Loucy (cell line): ENCODE measurements around the gene NTSR2.

Source experiments
- H2AFZ ChIP-seq: fragments of 200-600 bp; sonication (generic); 2 replicates; pipeline ENCODE4 v1.6.0; 2016; ENCODE audit warnings: antibody characterized with exemption, mild to moderate bottlenecking, low read length, moderate library complexity
- H3F3A ChIP-seq: fragments of 200-600 bp; 2 replicates; pipeline ENCODE4 v1.6.0; 2016; ENCODE audit warnings: antibody characterized with exemption, low read depth, mild to moderate bottlenecking
- H3K27me3 ChIP-seq: fragments of 200-600 bp; sonication (generic); 2 replicates; pipeline ENCODE4 v1.6.1; 2014; ENCODE audit warnings: low read length, mild to moderate bottlenecking; ENCODE audit not compliant: insufficient read depth, poor library complexity, severe bottlenecking
- H3K36me3 ChIP-seq: fragments of 200-600 bp; sonication (generic); 2 replicates; pipeline ENCODE4 v1.6.1; 2016; ENCODE audit warnings: low read length; ENCODE audit not compliant: insufficient read depth
- H3K4me1 ChIP-seq: fragments of 200-600 bp; sonication (generic); 2 replicates; pipeline ENCODE4 v1.5.1; 2014; ENCODE audit warnings: low read length, mild to moderate bottlenecking; ENCODE audit not compliant: insufficient read depth, poor library complexity, severe bottlenecking
- H3K4me2 ChIP-seq: fragments of 200-600 bp; sonication (generic); 2 replicates; pipeline ENCODE4 v1.6.0; 2014; ENCODE audit warnings: antibody characterized with exemption, low read length, low read depth, mild to moderate bottlenecking; ENCODE audit not compliant: poor library complexity, severe bottlenecking
- H3K4me3 ChIP-seq: fragments of 200-600 bp; sonication (generic); 2 replicates; pipeline ENCODE4 v1.5.1; 2014; ENCODE audit warnings: low read length, mild to moderate bottlenecking, mixed read lengths; ENCODE audit not compliant: poor library complexity, severe bottlenecking
- H3K79me2 ChIP-seq: fragments of 200-600 bp; sonication (generic); 2 replicates; pipeline ENCODE4 v1.6.1; 2014; ENCODE audit warnings: low read length; ENCODE audit not compliant: insufficient read depth
- H3K9ac ChIP-seq: fragments of 200-600 bp; sonication (generic); 2 replicates; pipeline ENCODE4 v1.6.0; 2014; ENCODE audit warnings: mild to moderate bottlenecking, low read depth, low read length, moderate library complexity; ENCODE audit not compliant: poor library complexity, severe bottlenecking
- H3K9me2 ChIP-seq: fragments of 200-600 bp; sonication (generic); replicated peaks from 2 replicates; pipeline ENCODE4 v1.6.1; 2016; ENCODE audit warnings: low read depth, low read length, mixed read lengths
- H3K9me3 ChIP-seq: fragments of 200-600 bp; sonication (generic); 2 replicates; pipeline ENCODE4 v1.6.1; 2014; ENCODE audit warnings: mild to moderate bottlenecking, antibody characterized with exemption, low read length, low read depth; ENCODE audit not compliant: insufficient read depth
- H4K20me1 ChIP-seq: fragments of 200-600 bp; sonication (generic); 2 replicates; pipeline ENCODE4 v1.6.0; 2014; ENCODE audit warnings: antibody characterized with exemption, low read length, mild to moderate bottlenecking; ENCODE audit not compliant: insufficient read depth, poor library complexity, severe bottlenecking
- CTCF ChIP-seq: fragments of 200-600 bp; sonication (generic); conservative IDR thresholded peaks from 2 replicates; pipeline ENCODE4 v1.5.1; 2014; ENCODE audit warnings: mild to moderate bottlenecking, antibody characterized with exemption, low read length
- EZH2phosphoT487 ChIP-seq: fragments of 200-600 bp; IDR thresholded peaks from 2 replicates; pipeline ENCODE4 v1.6.1; 2018; ENCODE audit warnings: antibody characterized with exemption, mild to moderate bottlenecking, moderate library complexity, borderline replicate concordance

NTSR2 gene

DNA sequence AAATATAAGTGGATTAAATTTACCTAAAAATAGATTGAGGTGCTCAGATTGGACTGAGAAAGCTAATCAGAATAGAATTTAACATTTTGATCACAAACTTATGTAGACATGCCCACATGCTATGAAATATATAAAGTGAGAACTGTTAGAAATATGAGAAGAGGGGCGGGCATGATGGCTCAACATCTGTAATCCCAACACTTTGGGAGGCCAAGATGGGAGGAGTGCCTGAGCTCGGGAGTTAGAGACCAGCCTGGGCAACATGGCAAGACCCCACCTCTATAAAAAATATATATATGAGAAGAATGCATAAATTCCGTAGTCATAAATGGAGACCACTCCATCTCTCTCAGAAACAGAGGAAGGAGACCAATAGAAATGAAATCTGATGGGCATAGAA lies 25.7 kb downstream of the NTSR2 start:
- H3K9me2 ChIP-seq = no peaks in the 10 kb centered on the region
- H2AFZ ChIP-seq = no peak overlapping the region
- H3K4me1 ChIP-seq = no peaks in the 10 kb centered on the region
- H3F3A ChIP-seq = no peaks in the 10 kb centered on the region
- H3K4me3 ChIP-seq = no peak overlapping the region
- H3K9ac ChIP-seq = no peak overlapping the region
- H3K27me3 ChIP-seq = no peaks in the 10 kb centered on the region
- H4K20me1 ChIP-seq = no peaks in the 10 kb centered on the region
- no peaks in the 10 kb centered on the region for H3K9me3 ChIP-seq
- TF ChIP-seq EZH2phosphoT487 (no peak), CTCF (no peak)
- H3K79me2 ChIP-seq = no peaks in the 10 kb centered on the region
- H3K4me2 ChIP-seq = no peak overlapping the region
- no peaks in the 10 kb centered on the region for H3K36me3 ChIP-seq

DNA sequence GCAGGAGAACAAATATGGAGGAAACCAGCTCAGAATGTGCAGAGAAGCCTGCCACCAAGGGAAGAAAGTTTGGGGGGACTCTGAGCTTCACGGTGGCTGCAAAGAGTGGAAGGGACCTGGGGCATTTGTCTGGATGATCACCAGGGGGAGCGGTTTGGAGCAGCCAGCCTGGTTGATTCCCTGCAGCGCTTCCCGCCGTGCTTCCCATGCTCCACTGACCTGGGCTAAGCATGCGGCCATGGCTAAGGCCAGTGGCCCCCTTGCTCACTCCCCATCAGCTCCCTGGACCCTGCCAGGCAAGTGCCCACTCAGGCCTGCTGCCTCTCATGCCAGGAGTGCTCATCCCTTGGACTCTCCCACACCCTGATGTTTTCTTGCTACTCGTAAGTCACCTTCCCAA lies 27.0 kb downstream of the NTSR2 start:
- H3K79me2 ChIP-seq = no peaks in the 10 kb centered on the region
- H3K9ac ChIP-seq = no peak overlapping the region
- H3K4me3 ChIP-seq = no peak overlapping the region
- H3K27me3 ChIP-seq = no peaks in the 10 kb centered on the region
- H3K36me3 ChIP-seq = no peaks in the 10 kb centered on the region
- no peak for TF ChIP-seq EZH2phosphoT487
- TF ChIP-seq CTCF = 0 out of 2 replicates have a peak, but pooled peaks have one; percentile 14
- H3K9me3 ChIP-seq = no peaks in the 10 kb centered on the region
- H4K20me1 ChIP-seq = no peaks in the 10 kb centered on the region
- H3F3A ChIP-seq = no peaks in the 10 kb centered on the region
- no peaks in the 10 kb centered on the region for H3K9me2 ChIP-seq
- no peak overlapping the region for H2AFZ ChIP-seq
- no peaks in the 10 kb centered on the region for H3K4me1 ChIP-seq
- no peak overlapping the region for H3K4me2 ChIP-seq

GRCh38 chr2:11640132-11640531 lies 29.9 kb downstream of the NTSR2 start:
- Histone ChIP-seq H3K4me1 (no peaks in the 10 kb centered on the region), H3K4me3 (no peak overlapping the region), H3K79me2 (no peaks in the 10 kb centered on the region), H4K20me1 (no peaks in the 10 kb centered on the region), H3F3A (no peaks in the 10 kb centered on the region), H3K9me3 (no peaks in the 10 kb centered on the region), H3K27me3 (no peaks in the 10 kb centered on the region), H3K9ac (no peak overlapping the region), H3K9me2 (no peaks in the 10 kb centered on the region), H3K4me2 (no peak overlapping the region), H3K36me3 (no peaks in the 10 kb centered on the region), H2AFZ (no peak overlapping the region)
- TF ChIP-seq CTCF (no peak), EZH2phosphoT487 (no peak)
